Measurements from ENCODE around the gene CPED1. TPM values are rescaled to one million over a fixed set of nuclear protein-coding genes. Genes with fewer than 3 reads are reported as not detected.

CPED1 gene
- total RNA-seq, 1 donor from 2014 or later = 27.3 TPM

DNA sequence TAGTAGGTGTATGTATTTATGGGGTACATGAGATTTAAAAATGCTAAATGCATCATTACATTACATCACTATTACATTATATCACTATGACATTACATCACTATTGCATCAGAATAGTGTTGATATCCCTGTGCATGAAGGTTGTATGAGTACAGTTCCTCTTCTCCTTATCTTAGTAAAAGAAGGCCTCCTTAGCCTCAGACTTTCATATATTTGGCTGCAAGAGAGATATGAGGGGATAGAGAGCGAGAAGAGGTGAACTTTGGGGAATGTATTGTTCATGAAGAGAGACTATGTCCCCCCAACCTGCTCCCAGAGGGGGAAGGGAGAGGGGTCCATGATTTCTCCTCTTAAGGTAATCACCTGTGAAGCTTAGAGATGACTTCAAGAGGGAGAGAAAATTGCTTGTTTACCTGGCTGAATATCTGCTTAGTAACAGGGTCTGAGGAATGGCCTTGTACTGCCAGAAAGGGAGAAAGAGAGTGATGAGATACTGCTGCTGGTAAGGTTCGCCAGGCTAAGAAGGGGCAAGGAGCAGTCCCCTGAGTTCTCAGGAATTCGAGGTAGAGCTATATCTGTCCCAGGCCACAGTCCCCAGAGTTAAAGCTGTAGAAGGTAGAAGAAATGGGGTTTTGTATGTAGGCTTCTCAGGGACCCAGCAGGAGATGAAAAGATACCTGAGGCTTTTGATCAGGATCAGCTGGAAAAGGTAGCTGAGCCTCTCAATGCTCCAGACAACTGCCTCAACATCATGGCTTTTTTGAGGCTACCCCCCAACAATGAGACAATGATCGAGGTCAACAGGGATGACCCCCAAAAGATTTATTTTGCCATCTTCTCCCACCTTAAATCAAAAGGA, 171.9 kb downstream of the CPED1 start:
- no peaks in the 10 kb centered on the region for H3K36me3 ChIP-seq
- intact Hi-C loops (cut with DNase I) = no loop called here
- no peaks in the 10 kb centered on the region for H3K27me3 ChIP-seq
- no peak for DNase-seq (ENCODE audit: extremely low spot score in 2 of 2)
- H3K27ac ChIP-seq = no peak overlapping the region
- TF ChIP-seq, protein P1, sequence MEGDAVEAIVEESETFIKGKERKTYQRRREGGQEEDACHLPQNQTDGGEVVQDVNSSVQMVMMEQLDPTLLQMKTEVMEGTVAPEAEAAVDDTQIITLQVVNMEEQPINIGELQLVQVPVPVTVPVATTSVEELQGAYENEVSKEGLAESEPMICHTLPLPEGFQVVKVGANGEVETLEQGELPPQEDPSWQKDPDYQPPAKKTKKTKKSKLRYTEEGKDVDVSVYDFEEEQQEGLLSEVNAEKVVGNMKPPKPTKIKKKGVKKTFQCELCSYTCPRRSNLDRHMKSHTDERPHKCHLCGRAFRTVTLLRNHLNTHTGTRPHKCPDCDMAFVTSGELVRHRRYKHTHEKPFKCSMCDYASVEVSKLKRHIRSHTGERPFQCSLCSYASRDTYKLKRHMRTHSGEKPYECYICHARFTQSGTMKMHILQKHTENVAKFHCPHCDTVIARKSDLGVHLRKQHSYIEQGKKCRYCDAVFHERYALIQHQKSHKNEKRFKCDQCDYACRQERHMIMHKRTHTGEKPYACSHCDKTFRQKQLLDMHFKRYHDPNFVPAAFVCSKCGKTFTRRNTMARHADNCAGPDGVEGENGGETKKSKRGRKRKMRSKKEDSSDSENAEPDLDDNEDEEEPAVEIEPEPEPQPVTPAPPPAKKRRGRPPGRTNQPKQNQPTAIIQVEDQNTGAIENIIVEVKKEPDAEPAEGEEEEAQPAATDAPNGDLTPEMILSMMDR (IDR thresholded peaks at IDR 0.05) = no peak
- no peak for TF ChIP-seq POLR2AphosphoS5 (IDR thresholded peaks at IDR 0.05; ENCODE audit: insufficient read depth in 1 of 2, low read depth in 1 of 2)
- TF ChIP-seq POLR2A (IDR thresholded peaks at IDR 0.05) = no peak
- no peaks in the 10 kb centered on the region for H3K4me1 ChIP-seq
- no peak overlapping the region for H3K4me3 ChIP-seq
- no peaks in the 10 kb centered on the region for H3K9me3 ChIP-seq

DNA sequence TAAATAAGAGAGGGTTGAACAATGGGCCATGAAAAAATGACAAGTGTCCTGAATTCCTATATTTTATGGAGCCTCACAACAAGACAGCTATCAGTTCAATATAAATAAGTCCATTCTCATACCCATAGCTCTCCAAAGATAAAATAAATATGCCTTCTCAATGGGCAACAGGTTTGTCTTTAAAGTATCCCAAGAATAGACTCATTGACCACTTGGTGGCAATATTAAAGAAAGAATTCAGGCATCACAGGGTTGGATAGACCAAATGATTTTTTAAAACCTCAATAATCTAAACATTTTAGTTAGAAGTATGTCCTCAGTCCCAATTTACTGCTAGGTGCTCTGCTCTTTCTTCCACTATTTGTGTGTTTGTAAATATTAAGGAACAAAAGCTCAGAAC, 175.2 kb downstream of the CPED1 start:
- no peak overlapping the region for H3K27ac ChIP-seq
- no peak overlapping the region for H3K4me3 ChIP-seq
- no peaks in the 10 kb centered on the region for H3K27me3 ChIP-seq
- no peaks in the 10 kb centered on the region for H3K9me3 ChIP-seq
- H3K4me1 ChIP-seq = peaks cover 5% of the 10 kb centered on the region
- no peaks in the 10 kb centered on the region for H3K36me3 ChIP-seq
- intact Hi-C loops (cut with DNase I) = no loop called here
- no peak for DNase-seq (ENCODE audit: extremely low spot score in 2 of 2)
- TF ChIP-seq POLR2A (IDR thresholded peaks at IDR 0.05) (no peak), POLR2AphosphoS5 (IDR thresholded peaks at IDR 0.05; ENCODE audit: insufficient read depth in 1 of 2, low read depth in 1 of 2) (no peak)
- TF ChIP-seq, protein P1 (IDR thresholded peaks at IDR 0.05) = no peak

DNA sequence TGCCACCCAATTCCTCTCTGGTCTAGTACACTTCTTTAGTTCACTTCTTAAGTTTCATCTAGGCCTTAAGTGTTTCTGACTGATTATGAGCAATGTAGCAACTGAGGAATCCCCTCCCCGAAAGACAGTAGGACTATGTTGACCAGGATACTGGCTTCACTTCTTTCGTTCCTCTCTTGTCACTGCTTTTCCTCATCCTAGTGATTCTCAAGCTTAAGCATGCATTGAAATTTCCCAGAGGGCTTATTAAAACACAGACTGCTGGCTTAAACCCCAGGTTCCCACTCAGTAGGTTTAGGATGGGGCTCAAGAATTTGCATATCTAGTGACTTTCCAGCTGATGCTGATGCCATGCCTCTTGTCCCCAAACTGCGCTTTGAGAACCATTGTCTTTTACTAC, 175.7 kb downstream of the CPED1 start:
- no peak for TF ChIP-seq POLR2AphosphoS5 (IDR thresholded peaks at IDR 0.05; ENCODE audit: insufficient read depth in 1 of 2, low read depth in 1 of 2)
- TF ChIP-seq POLR2A (IDR thresholded peaks at IDR 0.05) = no peak
- H3K4me1 ChIP-seq = peaks cover 5% of the 10 kb centered on the region
- H3K27me3 ChIP-seq = no peaks in the 10 kb centered on the region
- H3K27ac ChIP-seq = no peak overlapping the region
- no peak for DNase-seq (ENCODE audit: extremely low spot score in 2 of 2)
- no peaks in the 10 kb centered on the region for H3K9me3 ChIP-seq
- no peak overlapping the region for H3K4me3 ChIP-seq
- no peaks in the 10 kb centered on the region for H3K36me3 ChIP-seq
- intact Hi-C loops (cut with DNase I) = no loop called here

DNA sequence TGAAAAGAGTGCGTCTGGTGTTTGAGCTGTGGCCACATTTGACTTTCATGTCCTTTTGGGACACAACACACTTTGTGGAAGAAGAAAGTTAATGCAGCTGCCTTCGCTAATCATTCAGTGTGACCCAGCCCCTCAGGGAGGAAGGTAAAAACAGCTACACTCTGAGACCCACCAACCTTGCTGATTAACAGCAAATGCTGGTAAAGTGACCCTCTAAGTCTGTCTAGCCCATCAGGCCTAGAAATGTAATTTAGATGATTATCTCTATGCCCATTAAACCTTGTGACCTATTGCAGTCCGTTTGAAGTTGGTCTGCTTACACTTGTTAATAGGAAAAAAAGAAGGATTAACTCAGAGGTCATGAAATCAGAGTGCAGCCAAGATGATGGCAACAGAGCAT, 178.4 kb downstream of the CPED1 start:
- no peak for DNase-seq (ENCODE audit: extremely low spot score in 2 of 2)
- no peaks in the 10 kb centered on the region for H3K27me3 ChIP-seq
- no peak overlapping the region for H3K4me3 ChIP-seq
- H3K36me3 ChIP-seq = no peaks in the 10 kb centered on the region
- peaks cover 5% of the 10 kb centered on the region for H3K4me1 ChIP-seq
- TF ChIP-seq POLR2AphosphoS5 (IDR thresholded peaks at IDR 0.05; ENCODE audit: insufficient read depth in 1 of 2, low read depth in 1 of 2) (no peak), POLR2A (IDR thresholded peaks at IDR 0.05) (no peak)
- TF ChIP-seq, protein P1 (IDR thresholded peaks at IDR 0.05) = no peak
- intact Hi-C loops (cut with DNase I) = no loop called here
- H3K9me3 ChIP-seq = no peaks in the 10 kb centered on the region
- no peak overlapping the region for H3K27ac ChIP-seq

DNA sequence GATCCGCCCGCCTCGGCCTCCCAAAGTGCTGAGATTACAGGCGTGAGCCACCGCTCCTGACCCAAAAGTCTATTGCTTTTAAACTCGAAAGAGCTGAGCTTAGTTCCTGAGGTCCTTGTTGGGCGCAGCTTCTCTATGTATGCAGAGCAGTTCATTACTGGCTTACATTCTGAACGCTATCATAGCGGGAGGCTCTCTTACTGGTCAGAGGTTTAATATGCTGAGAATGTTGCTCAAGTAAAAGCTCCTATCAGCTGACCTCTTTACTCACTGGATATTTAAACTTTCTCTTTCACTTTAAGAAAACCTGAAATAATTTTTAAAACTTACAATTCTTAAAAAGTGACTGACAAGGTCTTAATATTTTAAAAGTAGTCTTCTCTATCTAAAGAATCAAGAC, 179.5 kb downstream of the CPED1 start:
- no peak for DNase-seq (ENCODE audit: extremely low spot score in 2 of 2)
- H3K4me1 ChIP-seq = peaks cover 5% of the 10 kb centered on the region
- no peaks in the 10 kb centered on the region for H3K27me3 ChIP-seq
- no peaks in the 10 kb centered on the region for H3K9me3 ChIP-seq
- no peak overlapping the region for H3K4me3 ChIP-seq
- H3K36me3 ChIP-seq = no peaks in the 10 kb centered on the region
- no peak overlapping the region for H3K27ac ChIP-seq
- intact Hi-C loops (cut with DNase I) = no loop called here
- TF ChIP-seq POLR2AphosphoS5 (IDR thresholded peaks at IDR 0.05; ENCODE audit: insufficient read depth in 1 of 2, low read depth in 1 of 2) = no peak
- TF ChIP-seq POLR2A (IDR thresholded peaks at IDR 0.05) = no peak
- TF ChIP-seq, protein P1 (IDR thresholded peaks at IDR 0.05) = no peak

Data from vagina (tissue), 2 donors.